ENCODE measurements around the gene CALHM6.

The CALHM6 gene
- long read RNA-seq, donor 1, partial matches to known transcripts, result 0 of 1 reads
- long read RNA-seq, donor 1, other reads (novel, unspliced or antisense), result 0 of 1 reads
- long read RNA-seq, donor 2, result 0 reads
- long read RNA-seq, donor 3, result 0 reads
- long read RNA-seq, donor 4, result 0 reads
- long read RNA-seq, donor 5, result 0 reads
- long read RNA-seq, donor 6, result 0 reads
- long read RNA-seq, donor 7, partial matches to known transcripts, result 6 of 7 reads
- long read RNA-seq, donor 7, other reads (novel, unspliced or antisense), result 0 of 7 reads
- long read RNA-seq, donor 8, result 0 reads

DNA sequence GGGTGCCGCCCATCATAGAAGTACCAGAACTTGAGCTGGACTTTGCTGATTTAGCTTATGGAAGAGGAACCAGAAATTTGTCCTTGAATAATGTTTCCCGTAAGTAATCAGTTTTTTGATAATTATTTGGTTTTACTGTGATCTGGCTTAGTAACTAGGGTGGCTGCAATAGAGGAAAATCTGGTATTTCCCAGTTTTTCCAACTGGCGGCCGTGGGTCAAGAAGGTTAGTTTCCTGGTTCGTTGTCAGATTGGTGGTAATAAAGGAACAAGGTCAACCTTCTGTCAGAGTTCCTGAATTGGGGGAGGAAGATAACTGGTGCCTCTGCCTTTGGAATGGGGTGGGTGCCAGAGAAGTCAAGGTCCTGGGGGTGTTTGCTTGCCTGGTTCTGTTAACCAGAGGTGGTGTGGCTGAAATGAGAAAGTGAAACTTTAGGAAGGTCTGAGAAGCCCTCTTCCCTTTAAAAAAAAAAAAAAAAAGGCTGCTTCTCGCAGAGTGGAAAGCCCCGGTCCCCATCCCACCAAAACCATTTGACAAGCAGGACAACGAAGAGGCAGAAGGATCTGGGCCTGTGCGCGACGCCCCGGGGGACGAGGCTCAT is at the start of gene CALHM6:
Gene CALHM6, plus strand, starts transcription at position 45 of the 601 bp plus-strand sequence. Its CDS starts 555 bp downstream, at position 600.
- DNase-seq, result no peak

DNA sequence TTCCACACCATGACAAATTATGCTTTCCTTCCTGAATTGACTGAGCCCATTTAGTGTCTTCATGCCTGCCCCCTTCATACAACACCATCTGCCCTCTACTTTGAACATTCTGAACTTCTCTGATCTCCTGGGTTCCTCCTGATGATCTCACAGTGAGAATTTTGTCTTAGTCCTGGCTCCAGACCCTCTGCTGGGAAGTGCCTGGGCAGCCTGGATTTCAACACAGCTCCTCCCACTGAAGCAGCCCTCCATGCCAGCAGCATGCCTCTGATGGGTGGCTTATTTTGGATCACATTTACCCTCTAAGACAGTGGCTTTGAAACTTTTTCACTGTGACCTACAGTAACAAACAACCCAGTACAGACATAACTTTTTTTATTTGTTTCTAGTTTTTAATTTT is 48.9 kb upstream of the CALHM6 start:
- no peak for DNase-seq

DNA sequence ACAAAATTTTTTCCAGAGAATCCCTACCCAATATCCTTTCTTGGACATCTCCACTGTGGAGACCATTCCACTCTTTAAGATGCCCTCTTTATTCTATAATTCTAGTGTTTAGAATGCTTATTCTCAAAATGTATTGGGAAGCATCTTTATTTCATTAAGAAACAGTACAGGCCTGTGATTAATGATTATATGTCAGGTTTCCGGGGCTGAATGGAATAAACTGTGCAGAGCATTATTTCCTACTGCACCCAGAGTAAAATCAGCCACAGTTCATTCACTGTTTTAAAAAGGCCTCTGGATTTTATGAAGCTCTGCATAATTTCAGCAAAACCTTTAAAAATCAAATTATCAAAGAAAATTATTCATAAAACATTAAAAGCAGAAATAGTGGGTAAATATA is 47.8 kb upstream of the CALHM6 start:
- DNase-seq, result no peak

DNA sequence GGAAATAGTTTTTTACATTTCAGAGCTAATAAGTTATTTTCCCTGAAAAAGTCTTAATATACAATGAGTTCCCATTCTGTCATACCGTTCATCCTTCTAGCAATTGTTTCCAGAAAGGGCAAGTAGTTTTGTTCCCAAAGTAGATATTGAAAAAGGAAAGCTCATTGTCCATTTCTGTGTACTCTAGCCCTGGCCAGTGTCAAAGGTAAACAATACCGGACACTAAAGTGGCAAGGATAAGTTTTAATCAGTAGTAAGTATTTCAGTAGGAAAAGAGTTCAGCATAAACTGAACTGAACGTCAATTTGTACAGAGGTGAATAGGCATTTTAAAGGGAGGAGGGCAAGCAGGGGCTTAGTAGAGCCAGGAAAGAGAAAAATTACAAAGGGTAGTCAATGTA is 43.5 kb upstream of the CALHM6 start:
- DNase-seq, result no peak

GRCh38 chr6:116419069-116419786 is 41.9 kb upstream of the CALHM6 start:
- DNase-seq, result no peak

DNA sequence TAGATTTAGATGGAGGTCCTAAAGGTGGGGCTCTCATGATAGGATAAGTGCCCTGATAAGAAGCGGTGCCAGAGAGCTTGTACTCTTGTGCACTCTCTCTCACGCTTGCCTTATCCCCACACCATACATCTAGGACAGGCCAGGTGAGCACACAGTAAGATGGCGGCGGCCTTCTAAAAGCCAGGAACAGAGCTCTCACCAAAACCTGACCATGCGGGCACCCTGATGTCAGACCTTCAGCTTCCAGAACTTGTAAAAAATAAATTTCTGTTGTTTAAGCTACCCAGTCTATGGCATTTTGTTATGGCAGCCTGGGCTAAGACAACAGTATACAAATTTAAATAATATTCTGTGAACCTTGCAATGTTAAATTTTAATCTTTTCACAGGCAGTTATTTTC is 40.8 kb upstream of the CALHM6 start:
- no peak for DNase-seq

DNA sequence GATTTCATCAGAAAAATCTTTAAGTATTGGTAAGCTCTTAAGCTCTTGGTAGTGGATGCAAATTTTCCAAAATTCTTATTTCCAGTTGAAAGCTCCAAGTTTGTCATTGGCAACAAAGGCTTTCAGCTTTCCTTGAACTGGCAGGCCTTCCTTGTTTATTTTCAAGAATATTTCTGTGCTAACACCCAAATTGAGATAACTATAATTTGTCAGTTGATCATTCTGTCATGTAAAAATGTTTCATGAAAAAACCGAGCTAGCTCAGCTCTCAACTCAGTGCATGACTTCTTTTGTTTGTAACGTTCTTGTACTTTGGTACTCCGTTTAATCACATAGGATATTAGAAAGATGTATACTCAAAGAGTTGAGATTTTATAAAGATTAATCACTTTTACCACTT is 38.9 kb upstream of the CALHM6 start:
- DNase-seq, result no peak

- DNase-seq, result no peak
These were observed 37.2 kb upstream of the CALHM6 start for GRCh38 chr6:116424001-116424400.

DNA sequence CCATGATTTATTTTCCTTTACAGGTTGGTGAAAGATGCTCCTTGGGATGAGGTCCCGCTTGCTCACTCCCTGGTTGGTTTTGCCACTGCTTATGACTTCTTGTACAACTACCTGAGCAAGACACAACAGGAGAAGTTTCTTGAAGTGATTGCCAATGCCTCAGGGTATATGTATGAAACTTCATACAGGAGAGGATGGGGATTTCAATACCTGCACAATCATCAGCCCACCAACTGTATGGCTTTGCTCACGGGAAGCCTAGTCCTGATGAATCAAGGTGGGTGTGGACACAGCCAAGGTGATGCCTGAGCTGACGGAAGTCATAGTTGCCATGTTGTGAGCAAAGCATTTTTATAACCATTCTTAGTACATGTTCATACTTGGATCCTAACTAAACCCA is 34.6 kb upstream of the CALHM6 start:
- no peak for DNase-seq

DNA sequence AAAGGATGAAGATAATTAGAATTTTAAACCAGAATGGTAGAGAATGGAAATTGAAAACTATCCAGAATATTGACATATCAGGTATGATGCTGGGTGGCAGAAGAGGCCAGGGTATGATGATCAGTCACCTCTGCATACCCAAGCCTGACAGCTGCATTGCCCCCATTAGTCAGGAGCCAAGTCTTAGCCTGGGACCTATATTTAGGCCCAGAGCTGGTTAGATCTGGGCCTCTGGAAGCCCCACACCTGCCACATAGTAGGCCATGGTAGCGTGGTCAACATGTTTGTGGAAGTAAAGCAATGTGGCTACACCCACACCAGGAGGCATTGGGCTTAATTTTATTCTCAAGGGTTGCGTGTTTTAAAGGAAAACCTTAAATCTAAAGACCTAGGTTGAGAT is 32.1 kb upstream of the CALHM6 start:
- DNase-seq, result no peak

GRCh38 chr6:116430860-116431259 is 30.3 kb upstream of the CALHM6 start:
- DNase-seq, result no peak

GRCh38 chr6:116431964-116432595 is 29.1 kb upstream of the CALHM6 start:
- no peak for DNase-seq

DNA sequence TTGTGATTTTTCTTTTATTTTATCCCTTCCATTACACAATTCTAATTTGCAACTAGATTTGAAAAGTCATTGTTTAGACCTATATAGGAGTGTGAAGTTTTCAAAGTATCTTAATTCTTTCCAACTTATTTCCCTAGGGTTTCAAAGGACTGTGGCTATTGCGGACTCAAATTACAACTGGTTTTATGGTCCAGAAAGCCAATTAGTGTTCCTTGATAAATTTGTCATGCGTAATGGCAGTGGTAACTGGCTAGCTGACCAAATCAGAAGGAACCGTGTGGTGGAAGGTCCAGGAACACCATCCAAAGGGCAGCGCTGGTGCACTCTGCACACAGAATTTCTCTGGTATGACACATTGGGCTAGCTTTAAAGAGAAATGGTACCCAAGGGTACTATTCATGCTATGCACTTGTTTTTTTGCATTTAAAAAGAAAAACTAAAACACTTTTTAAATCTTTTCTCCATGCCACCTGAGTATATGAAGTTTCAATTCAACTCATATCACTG is 27.9 kb upstream of the CALHM6 start:
- DNase-seq, result no peak

DNA sequence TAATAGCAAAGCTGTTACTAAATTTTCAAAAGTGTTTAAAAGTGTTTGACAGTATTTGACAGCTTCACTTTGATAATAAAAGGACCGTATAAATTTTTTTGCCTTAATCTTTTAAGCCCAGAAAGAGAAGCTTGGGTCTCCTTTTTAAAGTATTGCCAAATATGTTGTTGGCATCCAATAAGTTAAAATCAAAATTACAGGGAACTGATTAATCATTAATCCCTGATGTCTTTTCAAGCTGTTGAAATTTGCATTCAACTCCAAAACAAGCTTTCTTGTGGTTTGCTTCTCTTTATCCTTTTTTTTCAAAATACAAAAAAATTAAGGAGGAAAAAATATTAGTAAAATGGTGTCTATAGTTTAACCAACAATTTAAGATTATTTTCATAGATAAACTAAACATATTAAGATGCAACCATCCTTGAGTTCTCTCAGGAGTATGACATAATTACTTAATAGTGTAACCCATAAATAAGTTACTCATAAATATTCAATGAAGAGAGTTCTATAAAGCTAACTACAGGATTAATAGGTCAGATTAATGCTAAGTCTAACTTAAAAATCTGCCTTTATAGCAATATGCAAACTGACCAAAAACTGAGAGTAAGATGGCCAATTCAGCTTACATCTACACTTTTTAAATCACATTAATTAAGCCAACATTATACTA is 27.0 kb upstream of the CALHM6 start:
- no peak for DNase-seq

- DNase-seq, result no peak
These were observed 24.6 kb upstream of the CALHM6 start for GRCh38 chr6:116436586-116436985.

DNA sequence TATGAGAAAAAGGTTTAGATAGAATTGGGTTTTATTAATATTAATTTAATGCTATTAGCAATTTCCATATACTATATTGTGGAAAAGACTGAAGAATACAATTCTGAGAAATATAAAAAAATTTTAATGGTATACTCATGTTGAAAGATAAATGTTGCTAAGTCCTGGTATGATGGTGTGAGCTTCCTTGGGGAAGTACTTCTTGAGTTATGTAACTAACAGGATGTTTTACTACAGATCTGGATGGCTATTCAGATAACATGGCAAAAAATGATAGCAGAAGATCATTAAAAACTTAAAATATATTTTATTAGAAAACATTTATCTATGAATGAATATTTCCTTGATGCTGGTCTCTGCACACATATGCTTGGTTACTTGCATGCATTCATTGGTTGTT is 23.5 kb upstream of the CALHM6 start:
- no peak for DNase-seq

- DNase-seq, result no peak
These were observed 22.4 kb upstream of the CALHM6 start for GRCh38 chr6:116438590-116439448.

DNA sequence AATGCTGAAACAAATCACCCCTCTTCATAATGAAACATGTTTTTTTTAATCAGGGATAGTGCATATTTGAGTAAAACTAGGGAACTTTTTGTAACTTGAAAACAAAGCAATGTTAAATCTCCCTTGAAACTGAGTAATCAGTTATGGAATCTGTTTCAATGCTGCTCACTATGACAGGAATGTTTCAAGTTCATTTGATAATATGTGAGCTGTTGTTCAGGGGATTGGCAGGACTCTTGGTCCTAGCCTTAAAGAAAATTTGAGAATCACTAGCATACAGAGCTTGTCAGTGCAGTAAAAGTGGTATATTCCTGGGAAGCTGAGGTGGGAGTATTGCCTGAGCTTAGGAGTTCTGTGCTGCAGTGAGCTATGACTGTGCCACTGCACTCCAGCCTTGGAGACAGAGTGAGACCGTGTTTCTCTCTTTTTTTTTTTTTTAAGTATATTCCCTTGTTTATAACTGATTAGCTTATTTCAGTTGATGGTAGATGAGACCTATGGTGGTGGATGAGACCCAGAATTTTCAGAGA is 21.6 kb upstream of the CALHM6 start:
- DNase-seq, result no peak

DNA sequence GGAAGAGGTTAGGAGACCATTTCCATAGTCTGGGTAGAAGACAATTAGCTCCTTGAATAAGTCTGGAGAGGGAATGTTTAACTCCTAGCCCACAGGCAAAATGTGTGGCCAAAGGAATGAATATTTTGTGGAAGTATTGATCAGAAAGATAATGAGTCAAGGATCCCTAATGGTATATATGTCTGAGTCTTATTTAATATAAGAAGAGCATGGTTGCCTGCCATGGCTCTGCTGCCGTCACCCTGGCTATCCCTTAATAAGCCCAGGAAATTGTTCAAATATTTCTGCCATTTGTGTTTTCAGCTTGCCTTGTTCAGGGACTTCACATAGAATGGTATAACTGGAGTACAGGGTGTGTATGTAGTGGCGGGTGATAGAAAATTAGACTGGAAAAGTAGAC is 18.1 kb upstream of the CALHM6 start:
- DNase-seq, result no peak

DNA sequence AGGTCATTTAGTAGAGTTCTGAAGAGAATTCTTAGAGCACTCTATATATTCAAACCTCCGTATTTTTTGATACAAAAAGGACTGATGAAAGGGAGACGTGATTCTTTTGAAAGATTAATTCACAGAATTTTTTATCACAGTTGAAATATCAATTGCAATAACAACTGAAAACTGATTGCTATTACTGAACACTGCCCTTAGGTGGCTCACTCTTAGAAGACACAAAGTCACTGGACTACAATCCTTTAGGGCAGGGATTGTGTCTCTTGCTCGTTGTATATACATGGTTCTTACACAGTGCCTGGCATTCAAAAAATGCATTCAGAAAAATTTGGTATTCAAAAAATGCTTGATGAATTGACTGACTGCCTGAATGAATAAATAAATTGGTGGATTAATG is 17.1 kb upstream of the CALHM6 start:
- DNase-seq, result no peak

DNA sequence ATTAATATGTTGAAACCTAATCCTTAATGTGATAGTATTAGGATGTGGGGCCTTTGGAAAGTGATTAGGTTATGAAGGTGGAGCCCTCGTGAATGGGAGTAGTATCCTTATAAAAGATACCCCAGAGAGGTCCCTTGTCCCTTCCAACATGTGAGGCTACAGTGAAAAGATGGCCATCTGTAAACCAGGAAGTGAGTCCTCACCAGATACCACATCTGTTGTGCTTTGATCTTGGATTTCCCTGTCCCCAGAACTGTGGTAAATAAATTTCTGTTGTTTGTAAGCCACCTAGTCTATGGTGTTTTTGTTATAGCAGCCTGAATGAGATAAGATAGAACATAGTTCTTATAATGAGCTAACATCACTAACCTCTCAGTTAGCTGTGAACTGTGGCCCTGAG is 16.6 kb upstream of the CALHM6 start:
- no peak for DNase-seq

Measured in right kidney (tissue), 9 donors.